ENCODE results near the gene PTGFRN.

PTGFRN gene

DNA sequence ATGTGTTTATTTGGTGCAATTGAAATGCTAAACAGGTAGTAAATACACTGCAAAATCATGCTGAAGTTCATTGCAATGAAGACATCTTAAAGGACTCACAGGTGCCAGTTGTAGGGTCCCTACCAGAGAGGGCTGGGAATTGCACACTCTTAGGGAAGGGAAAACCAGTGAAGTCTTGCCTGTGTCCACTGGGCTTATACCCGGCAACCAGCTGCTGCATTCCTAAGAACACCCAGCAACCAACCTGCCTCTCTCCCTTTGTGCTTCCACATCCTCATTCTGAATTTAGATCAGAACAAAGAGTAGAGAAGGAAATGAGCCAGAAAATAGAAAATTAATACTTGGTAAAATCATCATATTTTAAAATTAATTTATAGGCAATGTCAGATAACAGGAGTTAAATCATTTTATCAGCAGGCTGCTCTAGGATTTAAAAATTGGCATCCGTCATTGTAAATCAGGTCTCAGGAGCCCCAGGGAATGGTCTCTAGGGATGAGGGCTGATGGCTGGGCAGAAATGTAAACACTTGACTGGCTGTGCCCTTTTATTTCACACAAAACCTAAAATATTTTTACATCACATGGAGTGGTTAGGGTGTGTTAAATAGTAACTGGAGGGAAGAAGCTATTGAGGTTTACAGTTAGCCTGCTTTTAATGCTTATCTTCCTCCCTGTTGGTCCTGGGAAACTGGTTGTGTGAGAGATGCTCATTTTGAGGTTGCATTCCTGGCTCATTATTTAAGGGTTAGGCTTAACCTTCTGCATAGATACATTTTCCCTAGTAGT lies 31.3 kb downstream of the PTGFRN start:
- in situ Hi-C loops (cut with MboI; ENCODE audit: low sequenced_read_pairs), result no loop called here

DNA sequence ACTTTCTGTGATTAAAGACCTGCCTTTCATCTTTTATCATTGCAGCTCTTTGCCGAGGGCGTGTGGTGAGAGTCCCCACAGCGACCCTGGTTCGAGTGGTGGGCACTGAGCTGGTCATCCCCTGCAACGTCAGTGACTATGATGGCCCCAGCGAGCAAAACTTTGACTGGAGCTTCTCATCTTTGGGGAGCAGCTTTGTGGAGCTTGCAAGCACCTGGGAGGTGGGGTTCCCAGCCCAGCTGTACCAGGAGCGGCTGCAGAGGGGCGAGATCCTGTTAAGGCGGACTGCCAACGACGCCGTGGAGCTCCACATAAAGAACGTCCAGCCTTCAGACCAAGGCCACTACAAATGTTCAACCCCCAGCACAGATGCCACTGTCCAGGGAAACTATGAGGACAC lies 32.0 kb downstream of the PTGFRN start:
- in situ Hi-C loops (cut with MboI; ENCODE audit: low sequenced_read_pairs), result no loop called here

DNA sequence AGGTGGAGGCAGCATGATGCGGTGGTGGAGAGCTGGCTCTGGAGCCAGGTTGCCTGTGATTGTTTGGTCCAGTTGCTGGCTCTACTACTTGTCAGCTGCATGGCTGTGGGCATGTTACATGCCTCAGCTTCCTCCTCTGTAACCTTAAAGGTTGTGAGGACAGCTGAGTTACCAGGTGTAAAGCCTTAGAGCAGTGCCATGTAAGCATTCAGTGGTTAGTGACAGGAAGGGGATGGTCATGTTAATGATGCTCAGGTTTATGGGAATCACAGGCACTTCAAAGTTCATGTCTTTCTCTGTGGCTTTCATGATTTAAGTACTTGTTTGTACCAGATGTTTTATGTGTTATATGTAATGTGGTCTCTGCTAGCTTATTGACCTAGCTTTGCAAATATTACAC lies 32.6 kb downstream of the PTGFRN start:
- in situ Hi-C loops (cut with MboI; ENCODE audit: low sequenced_read_pairs), result no loop called here

DNA sequence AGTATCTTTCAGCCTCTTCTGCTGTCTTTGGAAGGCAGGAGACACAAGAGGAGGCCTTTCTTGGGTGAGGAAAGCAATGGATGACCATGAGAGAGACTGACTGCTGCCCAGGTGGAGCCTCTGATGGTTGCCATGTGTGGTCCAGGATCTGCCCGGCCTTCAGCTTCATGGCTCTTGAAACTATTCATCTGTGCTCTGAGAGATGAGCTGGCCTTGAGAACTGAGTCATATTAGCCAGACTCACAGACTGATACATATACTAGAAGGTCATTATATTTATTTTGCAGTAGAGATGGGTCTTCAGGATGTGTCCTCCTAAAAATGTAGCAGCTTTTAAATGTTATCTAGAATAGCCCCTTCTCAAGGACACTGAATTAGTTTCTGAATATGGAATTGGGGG lies 33.7 kb downstream of the PTGFRN start:
- in situ Hi-C loops (cut with MboI; ENCODE audit: low sequenced_read_pairs), result no loop called here

DNA sequence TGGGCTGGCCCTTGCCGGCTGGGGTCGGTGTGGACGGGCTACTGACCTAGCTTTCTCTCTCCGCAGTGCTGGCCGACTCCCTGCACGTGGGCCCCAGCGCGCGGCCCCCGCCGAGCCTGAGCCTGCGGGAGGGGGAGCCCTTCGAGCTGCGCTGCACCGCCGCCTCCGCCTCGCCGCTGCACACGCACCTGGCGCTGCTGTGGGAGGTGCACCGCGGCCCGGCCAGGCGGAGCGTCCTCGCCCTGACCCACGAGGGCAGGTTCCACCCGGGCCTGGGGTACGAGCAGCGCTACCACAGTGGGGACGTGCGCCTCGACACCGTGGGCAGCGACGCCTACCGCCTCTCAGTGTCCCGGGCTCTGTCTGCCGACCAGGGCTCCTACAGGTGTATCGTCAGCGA lies 34.9 kb downstream of the PTGFRN start:
- in situ Hi-C loops (cut with MboI; ENCODE audit: low sequenced_read_pairs), result no loop called here

DNA sequence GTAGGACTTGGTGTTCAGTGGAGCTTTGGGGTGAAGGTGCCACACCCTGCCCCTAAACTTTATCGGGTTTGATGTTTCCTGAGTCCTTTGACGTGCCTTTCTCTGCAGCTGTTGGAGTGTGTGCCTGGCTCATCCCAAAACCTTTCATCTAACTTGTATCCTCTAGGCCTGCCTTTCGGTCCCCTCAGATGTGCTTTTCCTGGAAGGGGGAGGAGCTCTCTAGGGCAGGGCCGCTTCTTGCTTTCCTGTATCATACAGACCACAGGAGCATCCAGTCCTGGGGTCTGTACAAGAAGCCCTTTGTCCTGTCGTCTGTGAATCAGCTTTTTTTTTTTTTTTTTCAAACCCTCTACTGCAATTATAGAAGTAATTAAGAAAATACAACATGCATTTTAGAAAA lies 35.7 kb downstream of the PTGFRN start:
- in situ Hi-C loops (cut with MboI; ENCODE audit: low sequenced_read_pairs), result no loop called here

DNA sequence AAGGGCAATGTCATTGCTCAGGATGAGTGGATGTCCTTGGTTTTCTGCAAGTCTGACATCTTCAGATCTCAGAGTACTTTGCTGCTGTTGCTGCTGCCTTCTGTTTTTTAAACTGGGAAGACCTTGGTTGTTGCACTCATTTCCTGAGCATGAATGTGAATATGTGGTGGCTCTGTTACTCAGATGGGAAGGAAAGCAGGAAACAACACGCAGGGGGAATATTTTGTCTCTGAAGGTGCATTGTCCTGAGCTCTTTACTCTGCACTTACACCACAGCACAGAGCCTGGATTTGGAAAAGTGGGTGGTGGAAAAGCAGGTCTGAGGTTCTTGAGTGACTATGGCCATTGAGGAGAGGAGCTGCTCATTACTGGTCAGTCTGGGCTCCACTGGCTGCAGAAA lies 36.3 kb downstream of the PTGFRN start:
- in situ Hi-C loops (cut with MboI; ENCODE audit: low sequenced_read_pairs), result no loop called here

DNA sequence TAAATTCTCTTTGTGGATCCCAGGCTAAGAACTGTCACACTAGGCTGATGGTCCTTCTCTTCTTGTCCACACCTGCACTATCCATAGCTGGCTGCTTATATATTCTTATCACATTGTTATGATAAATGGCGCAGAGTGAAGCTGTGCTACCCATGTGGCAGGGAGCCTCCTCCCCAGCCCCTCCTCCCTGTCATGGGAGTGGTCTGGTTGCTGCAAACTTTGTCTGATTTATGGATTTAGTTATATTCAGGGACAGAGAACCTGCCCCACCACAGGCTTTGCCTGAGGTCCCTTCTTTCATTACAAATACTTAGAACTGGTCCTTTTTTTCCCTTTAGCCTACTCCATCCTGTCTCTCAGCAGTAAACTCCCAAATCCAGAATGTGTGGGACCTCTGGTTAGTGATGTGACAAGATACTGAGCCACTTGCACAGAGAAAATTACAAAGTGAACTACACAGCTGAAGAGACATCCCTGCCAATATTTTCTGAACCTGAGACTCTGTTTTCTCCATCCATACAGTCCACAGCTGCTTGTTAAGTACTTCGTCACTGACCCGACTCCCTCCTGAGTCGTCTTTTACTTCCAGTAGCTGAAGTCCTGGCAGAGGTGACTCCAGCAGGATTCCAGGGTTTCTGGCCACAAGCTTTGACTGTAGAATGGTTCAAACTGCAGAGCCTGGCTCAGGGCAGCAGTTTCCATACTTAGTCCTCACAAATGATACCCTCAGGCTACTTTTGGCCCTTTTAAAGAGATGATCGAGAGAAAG lies 37.6 kb downstream of the PTGFRN start:
- in situ Hi-C loops (cut with MboI; ENCODE audit: low sequenced_read_pairs), result no loop called here

DNA sequence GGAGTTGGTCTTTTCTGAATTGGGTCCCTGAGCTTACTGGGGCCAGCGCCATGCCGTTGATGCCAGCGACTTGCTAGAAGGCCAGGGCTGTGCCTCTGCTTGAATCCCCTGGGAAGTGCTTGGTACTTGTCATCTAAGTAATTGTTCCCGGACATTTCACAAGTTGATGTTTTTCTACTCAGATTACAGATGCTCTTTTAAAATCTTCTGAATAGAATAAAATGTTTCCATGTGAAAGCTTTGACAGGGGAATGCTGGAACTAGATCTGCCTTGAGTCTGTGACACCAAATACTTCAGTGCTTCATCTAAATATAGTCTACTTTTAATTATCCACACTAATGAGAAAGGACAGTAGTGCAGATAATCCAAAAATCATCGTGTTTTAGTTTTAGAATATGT lies 38.3 kb downstream of the PTGFRN start:
- in situ Hi-C loops (cut with MboI; ENCODE audit: low sequenced_read_pairs), result no loop called here

DNA sequence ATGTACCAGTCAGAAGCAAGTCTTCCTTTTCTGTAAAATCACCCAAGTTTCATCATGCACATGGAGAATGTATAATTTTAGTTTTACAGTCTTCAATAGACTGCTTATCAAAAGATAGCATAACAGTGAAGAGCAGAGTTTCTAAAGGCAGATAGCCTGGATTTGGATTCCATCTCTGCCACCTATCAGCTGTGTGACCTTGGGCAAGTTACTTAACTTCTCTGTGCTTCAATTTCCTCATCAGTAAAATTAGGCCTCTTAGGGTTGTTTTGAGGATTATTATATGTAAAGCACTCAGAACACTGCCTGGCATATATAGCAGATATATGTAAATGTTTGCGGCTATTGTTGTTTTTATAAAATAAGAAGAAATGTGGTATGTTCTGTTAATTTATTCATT lies 38.9 kb downstream of the PTGFRN start:
- in situ Hi-C loops (cut with MboI; ENCODE audit: low sequenced_read_pairs), result no loop called here

DNA sequence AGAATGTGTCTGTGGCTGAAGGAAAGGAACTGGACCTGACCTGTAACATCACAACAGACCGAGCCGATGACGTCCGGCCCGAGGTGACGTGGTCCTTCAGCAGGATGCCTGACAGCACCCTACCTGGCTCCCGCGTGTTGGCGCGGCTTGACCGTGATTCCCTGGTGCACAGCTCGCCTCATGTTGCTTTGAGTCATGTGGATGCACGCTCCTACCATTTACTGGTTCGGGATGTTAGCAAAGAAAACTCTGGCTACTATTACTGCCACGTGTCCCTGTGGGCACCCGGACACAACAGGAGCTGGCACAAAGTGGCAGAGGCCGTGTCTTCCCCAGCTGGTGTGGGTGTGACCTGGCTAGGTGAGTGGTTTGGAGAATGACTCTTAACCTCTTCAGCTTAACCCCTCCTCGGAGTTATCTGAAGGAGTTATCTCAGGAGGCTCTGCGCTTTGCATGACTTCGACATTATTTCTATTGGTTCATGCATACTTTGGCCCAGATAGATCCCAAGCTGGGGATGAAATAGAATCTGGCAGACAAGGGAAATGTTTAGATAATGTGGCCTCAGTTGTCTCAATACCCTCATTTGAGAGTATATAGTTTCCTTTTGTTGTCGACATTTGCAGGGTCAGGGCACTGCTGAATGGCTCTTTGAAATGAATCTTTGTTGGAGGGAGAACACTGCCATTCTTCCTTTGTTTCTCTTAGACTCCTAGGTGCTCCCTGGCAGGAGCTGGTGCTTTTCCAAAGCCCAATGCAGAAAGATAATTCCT lies 39.7 kb downstream of the PTGFRN start:
- in situ Hi-C loops (cut with MboI; ENCODE audit: low sequenced_read_pairs), result no loop called here

DNA sequence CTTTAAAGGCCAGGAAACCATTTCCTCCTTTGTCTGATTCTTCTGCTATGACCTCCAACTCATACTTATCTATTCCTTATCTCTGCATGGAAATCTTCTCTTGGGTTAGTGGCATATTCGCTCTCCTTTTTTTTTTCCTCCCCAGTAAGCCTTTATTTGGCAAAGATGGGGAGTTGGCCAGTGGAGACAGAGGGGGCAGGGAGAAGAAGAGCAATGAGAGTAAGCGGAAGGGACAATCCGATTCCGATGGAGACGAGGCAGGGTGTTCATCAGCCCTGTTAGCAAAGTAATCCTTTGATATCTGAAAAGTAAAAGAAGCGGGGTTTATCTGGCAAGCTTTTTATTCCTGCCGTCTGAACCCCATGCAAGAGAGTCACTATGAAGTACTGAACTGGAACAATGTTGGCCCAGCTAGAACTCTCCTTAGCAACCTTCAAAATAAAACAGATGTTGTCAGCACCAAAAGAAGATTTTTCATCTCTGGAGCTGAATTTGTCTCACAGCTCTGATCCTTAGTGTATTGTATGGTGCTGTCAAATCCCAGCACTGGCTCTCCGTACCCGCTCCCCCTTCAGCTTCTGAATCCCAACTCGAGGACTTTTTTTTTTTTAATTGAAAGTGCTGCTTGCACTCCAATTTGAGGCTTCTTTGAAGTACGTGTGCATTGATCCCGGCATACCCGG lies 40.9 kb downstream of the PTGFRN start:
- in situ Hi-C loops (cut with MboI; ENCODE audit: low sequenced_read_pairs), result no loop called here

DNA sequence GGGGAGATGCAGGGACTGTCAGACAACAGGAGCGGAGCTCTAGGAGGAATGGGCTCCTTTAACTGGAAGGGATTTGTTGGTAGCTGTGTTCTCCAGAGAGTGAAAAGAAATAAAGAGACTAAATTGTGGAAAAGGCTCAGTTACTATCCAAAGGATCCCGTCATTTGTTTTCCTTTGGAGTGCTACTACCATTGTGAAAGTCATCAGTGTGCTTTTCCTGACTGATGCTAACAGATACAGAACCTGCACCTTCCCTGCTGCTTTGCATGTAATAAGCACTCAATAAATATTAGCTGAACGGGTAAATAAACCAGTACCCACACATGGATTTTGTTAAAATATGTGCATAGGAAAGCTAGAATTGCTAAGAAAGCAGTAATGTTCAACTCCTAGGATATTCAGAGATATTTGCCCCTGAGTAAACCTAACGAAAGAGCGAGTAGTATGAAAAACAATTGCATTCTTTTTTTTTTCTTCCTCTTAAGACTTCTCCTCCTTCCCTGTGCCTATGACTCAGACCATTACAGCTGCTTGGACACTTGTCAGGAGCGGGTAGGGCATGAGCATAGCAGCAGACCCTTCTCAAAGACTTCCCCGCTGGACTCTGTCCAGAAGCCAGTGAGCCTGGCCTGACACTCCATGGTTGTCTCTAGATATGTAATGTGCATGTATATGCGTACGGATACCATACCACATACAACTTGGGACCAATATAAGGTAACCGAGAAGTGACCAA lies 41.7 kb downstream of the PTGFRN start:
- in situ Hi-C loops (cut with MboI; ENCODE audit: low sequenced_read_pairs), result no loop called here

DNA sequence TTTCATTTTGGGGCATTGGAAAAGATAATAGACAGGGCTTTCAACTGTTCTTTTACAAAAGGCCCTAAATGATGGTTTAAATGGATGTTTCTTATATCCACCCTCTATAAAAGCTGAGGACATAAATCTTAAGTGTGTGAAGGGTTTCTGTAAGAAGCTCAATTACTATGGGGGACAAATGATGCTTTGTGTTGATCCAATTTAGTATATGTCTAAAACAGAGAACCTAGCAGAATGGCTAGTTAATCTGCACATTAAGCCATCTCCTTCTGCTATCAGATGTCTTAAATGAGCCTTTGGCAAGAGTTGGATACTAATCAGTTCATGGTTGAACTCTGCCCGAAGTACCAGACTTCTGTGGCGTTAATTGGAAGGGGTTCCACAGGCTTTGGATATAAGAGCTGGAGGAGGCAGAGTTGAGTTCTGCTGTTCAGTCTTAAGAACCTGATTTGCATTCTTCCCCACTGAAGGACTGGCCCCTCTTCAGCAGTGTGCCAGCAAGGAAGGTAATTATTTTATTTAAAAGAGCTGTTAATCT lies 43.1 kb downstream of the PTGFRN start:
- in situ Hi-C loops (cut with MboI; ENCODE audit: low sequenced_read_pairs), result no loop called here

DNA sequence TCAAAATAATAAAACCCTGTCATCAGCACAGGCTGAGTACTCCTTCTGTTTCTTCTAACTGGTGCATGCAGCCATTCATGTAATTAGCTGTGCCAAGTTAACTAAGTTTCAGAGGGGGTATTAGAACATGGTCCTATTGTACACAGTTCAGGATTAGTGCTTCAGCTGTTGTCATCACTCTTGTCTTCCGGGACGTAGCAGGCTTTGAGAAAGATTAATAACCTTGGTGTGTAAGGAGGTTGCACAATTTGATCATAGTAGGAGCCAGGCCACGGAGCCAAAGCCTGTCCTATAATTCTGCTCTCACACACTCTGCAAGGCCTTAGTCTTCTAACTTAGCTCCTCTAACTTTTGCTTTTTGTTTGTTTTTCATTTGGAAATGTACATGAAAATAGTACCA lies 44.7 kb downstream of the PTGFRN start:
- in situ Hi-C loops (cut with MboI; ENCODE audit: low sequenced_read_pairs), result no loop called here

DNA sequence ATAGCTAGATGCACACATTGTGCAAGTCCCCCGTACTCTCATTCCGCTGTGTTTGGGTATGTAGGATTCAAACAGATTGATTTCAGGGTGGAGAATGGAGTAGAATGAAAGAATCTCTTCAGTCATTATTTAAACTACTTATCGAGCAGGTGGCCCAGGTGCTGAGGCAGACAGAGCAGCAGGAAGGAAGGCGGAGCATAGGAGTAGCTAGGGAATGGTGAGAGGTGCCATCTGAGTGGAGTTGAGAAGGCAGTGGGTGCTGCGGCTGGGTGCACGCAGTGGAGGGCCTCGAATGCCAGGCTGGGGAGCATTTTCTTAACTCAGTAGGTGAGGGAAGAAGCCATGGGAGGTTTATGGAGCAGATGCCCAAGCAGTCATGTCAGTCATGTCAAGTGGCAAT lies 46.7 kb downstream of the PTGFRN start:
- in situ Hi-C loops (cut with MboI; ENCODE audit: low sequenced_read_pairs), result no loop called here

DNA sequence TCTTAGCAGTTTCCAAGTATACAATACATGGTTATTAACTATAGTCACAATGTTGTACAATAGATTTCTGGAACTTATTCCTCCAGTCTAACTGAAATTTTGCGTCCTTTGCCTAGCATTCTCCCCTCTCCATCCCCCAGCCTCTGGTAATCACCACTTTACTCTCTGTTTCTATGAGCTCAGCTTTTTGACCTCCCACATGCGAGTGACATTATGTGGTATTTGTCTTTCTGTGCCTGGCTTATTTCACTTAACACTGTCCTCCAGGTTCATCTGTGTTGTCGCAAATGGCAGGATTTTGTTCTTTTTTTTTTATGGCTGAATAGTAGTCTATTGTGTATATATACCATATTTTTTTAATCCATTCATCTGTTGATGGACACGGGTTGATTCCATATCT lies 47.9 kb downstream of the PTGFRN start:
- in situ Hi-C loops (cut with MboI; ENCODE audit: low sequenced_read_pairs), result no loop called here

DNA sequence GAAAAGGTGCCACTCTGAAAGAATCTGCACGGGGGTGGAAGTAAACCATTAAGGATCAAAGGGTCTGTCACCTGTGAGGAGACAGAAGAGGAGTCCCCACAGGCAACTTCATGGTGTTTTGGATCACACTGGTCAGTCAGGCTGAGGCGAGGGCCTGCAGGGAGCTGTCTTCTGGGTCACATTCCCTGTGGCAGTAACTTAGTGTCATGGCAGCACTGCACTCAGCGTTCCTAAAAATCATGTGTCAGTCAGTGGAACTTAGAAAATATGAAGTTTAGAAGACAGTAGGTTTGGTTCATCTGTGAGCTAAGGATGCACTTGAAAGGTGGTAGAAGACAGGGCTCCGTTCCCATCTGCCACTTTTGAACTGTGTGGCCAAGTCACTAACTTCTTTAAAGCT lies 48.4 kb downstream of the PTGFRN start:
- in situ Hi-C loops (cut with MboI; ENCODE audit: low sequenced_read_pairs), result no loop called here

DNA sequence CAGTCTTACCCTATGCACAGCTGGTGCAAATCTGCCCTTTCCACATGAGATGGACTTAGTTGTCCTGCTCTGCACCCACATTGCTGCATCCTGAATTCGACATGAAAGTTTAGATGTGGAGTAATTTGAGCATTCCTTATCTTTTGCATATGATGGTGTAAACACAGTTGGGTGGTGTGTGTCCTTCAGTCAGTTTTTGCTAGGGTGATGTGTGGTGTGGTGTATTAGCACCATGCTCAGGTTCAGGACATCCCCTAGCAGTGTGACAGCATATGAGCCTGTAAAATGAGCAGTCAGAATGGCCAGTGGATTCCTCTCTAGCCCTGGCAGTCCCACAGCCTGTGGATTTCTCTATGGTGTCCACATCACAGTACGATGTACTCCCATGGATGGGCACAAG lies 49.3 kb downstream of the PTGFRN start:
- in situ Hi-C loops (cut with MboI; ENCODE audit: low sequenced_read_pairs), result no loop called here

DNA sequence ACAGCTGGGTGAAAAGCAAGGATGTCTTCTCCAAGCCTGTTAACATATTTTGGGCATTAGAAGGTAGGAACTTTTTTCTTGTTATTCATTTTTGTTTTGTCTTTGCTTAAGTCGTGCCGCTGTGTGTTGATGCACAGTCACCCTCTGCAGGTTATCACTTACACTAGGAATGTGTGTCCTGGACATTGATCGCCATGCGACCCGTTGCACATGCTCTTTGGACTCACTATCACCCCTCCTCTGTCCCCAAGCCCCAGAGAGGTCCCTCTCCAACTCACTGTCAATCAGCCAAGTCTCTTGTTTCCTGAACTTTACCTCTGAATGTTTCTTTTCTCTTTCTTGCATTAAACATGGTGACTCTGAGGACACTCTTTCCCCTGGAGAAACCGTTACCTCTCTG lies 51.9 kb downstream of the PTGFRN start:
- in situ Hi-C loops (cut with MboI; ENCODE audit: low sequenced_read_pairs), result no loop called here

Measured in HL-60/S4 (cell line).